Activated T-cell treated with anti-CD3 and anti-CD28 coated beads for 24 hours (primary cell): Measurements from ENCODE around the gene GCK.

Experiments used
- DNase-seq: peaks from one replicate; pipeline ENCODE4 v3.0.0-alpha.2; 2020; ENCODE audit warnings: low read depth

The GCK gene

GRCh38 chr7:44155191-44156185, 33.8 kb downstream of the GCK start:
- DNase-seq, result no peak

- no peak for DNase-seq
These were observed 34.5 kb downstream of the GCK start for GRCh38 chr7:44154703-44155102.

GRCh38 chr7:44153948-44154335, 35.3 kb downstream of the GCK start:
- DNase-seq, result no peak

- no peak for DNase-seq
These were observed 36.0 kb downstream of the GCK start for GRCh38 chr7:44152971-44153947.

- DNase-seq, result no peak
These were observed 37.3 kb downstream of the GCK start for GRCh38 chr7:44151956-44152355.

GRCh38 chr7:44150966-44151941, 38.0 kb downstream of the GCK start:
- DNase-seq, result no peak

- no peak for DNase-seq
These were observed 38.8 kb downstream of the GCK start for GRCh38 chr7:44150466-44150832.

GRCh38 chr7:44149571-44150465, 39.4 kb downstream of the GCK start:
- DNase-seq, result no peak

GRCh38 chr7:44148961-44149536, 40.2 kb downstream of the GCK start:
- DNase-seq, result no peak

- DNase-seq, result no peak
These were observed 41.1 kb downstream of the GCK start for GRCh38 chr7:44148166-44148565.

GRCh38 chr7:44147026-44147991, 41.9 kb downstream of the GCK start:
- DNase-seq, result no peak

- peak; percentile 41 for DNase-seq
These were observed 43.0 kb downstream of the GCK start for GRCh38 chr7:44145969-44146911.

GRCh38 chr7:44145479-44145968, 43.7 kb downstream of the GCK start:
- peak; percentile 36 for DNase-seq

- no peak for DNase-seq
These were observed 44.2 kb downstream of the GCK start for GRCh38 chr7:44144968-44145478.

- no peak for DNase-seq
These were observed 44.7 kb downstream of the GCK start for GRCh38 chr7:44144426-44144967.

GRCh38 chr7:44143646-44144250, 45.5 kb downstream of the GCK start:
- no peak for DNase-seq

GRCh38 chr7:44142028-44142427, 47.2 kb downstream of the GCK start:
- DNase-seq, result no peak
